Ovary (tissue), 9 donors: ENCODE data around the gene FLOT1. TPM values are rescaled to one million over a fixed set of nuclear protein-coding genes. Genes with fewer than 3 reads are reported as not detected.

Experiments used
- DNase-seq, 5 donors: peaks; one replicate each; pipeline ENCODE4 v3.0.0-alpha.2; 2019 to 2020
- H3K27ac ChIP-seq, 2 donors: fragments of 200-600 bp; one replicate each; pipeline versions ENCODE4 v1.5.1 to v1.8.0; 2019 to 2022
- H3K27me3 ChIP-seq: fragments of 200-600 bp; one replicate; pipeline ENCODE4 v1.8.0; 2022
- H3K36me3 ChIP-seq: fragments of 200-600 bp; sonication (generic); one replicate; pipeline ENCODE4 v1.5.1; 2019
- H3K4me1 ChIP-seq: one replicate; pipeline ENCODE4 v1.8.1; 2013; ENCODE audit warnings: mild to moderate bottlenecking, moderate library complexity; ENCODE audit not compliant: insufficient read depth
- H3K4me3 ChIP-seq: fragments of 200-600 bp; sonication (generic); one replicate; pipeline ENCODE4 v1.5.1; 2017
- H3K9me3 ChIP-seq, 2 donors: fragments of 200-600 bp in 1 of 2; sonication (generic) in 1 of 2; one replicate each; pipeline versions ENCODE4 v1.5.1 to v1.8.1; 2013 to 2019; ENCODE audit warnings: mild to moderate bottlenecking in 1 of 2, moderate library complexity in 1 of 2
- EP300 ChIP-seq: sonication (generic); formaldehyde crosslinking; IDR thresholded peaks from one replicate; pipeline ENCODE4 v1.6.1; 2017; ENCODE audit warnings: antibody characterized with exemption
- POLR2A ChIP-seq: fragments of 450-650 bp; IDR thresholded peaks from one replicate; pipeline ENCODE4 v1.6.1; 2017; ENCODE audit warnings: antibody characterized with exemption, mild to moderate bottlenecking, moderate library complexity
- WGBS, 3 donors: extraction: QIAGEN DNeasy Blood & Tissue Kit in 1 of 3; methylation state at CpG; one replicate each; pipeline versions ENCODE4 v1.1.5 to v1.1.7; 2013 to 2017; 5-methylcytosine and 5-hydroxymethylcytosine counted together
- intact Hi-C, 4 donors: fragments of 100-400 bp; cut with DNase I; formaldehyde crosslinking; loops; one replicate each; pipeline versions ENCODE4 v1.11.0 to v1.15.1; 2022 to 2023
- polyA plus RNA-seq, 2 donors: library from polyadenylated mRNA; stranded (reverse); fragments of 200-250 nt in 1 of 2; fragments of 350-450 nt in 1 of 2; fragmentation: Illumina TruSeq in 1 of 2; extraction: RNeasy Lipid Tissue Mini Kit (QIAGEN cat#74804) in 1 of 2; gene quantifications; one replicate each; pipeline ENCODE4 v1.2.3, GENCODE V29; 2013 to 2014
- total RNA-seq, 7 donors: library from RNA; depleted of rRNA in 2 of 7; stranded (reverse); fragments of >200 nt in 2 of 7; fragmentation: NEBNext Ultra II Directional in 3 of 7; extraction: Animal tissue kit (Norgen Biotek cat#: 25700) in 3 of 7; gene quantifications; one replicate each; pipeline versions ENCODE4 v1.1.0 to v1.2.4, GENCODE V29; 2016 to 2023
- TF ChIP-seq, protein P1 (sequence below), 3 donors: fragments of 450-650 bp in 2 of 3; fragments of 200-600 bp in 1 of 3; IDR thresholded peaks; one replicate each; pipeline versions ENCODE4 v1.5.1 to v1.8.0; 2016 to 2022; ENCODE audit warnings: antibody characterized with exemption in 3 of 3, mild to moderate bottlenecking in 1 of 3
- donor health status: DM: no; HTN: no; CAD: no; lungs with moderate emphysema.
- donor health status: DM: no; HTN: no; CAD: no.
- donor health status: Bipolar disorder and iron deficiency.
- donor health status: DM: yes; HTN: yes; CAD: no.
- donor health status: DM: no; HTN: no; CAD: no.
- donor health status: DM: yes; HTN: yes; CAD: no.

The FLOT1 gene
- total and polyA plus RNA-seq, 9 donors = 64.1 to 180 (median 124) TPM

DNA sequence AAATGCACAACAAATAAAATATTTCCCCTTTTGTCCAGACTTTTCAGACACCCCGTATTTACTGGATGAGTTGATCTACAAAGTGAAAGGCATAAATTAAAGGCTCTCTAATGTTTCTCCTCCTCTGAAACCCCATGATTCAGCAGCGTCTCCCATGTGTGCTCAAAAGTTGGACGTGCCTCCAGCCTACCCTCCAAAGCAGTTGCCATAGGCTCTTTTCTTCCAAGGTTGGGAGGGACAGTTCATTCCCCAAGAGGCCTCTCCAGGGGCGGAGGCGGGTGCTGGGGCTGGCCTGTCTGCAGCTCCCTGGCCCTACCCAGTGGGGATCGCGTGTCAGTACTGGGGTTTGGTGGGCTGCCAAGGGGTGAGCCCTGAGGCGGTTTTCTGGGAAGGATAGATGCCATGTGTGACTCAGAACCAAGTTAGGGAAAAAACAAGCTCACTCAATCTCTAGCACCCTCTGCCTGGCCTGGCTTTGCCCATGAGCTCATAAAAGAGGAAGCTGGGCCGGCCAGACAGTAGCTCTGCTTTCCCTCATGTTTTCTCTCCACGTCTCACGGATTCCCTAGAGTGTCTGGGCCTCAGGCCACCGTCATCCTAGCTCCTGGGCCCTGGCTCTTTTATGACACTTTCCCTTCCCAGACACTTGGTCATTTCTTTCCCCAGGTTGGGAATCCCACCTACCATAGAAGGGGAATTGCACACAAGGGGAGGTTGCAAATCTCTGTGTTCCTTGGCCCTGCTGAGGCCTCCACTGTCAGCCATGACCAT lies 9.9 kb upstream of the FLOT1 start:
- DNase-seq = peak; percentile 74 to 94 (median 91)
- Histone ChIP-seq H3K4me1 (peaks cover 18% of the 10 kb centered on the region), H3K36me3 (no peaks in the 10 kb centered on the region), H3K4me3 (no peak overlapping the region), H3K9me3 (no peaks in the 10 kb centered on the region), H3K27ac (peak overlapping the region in 1 of 2 donors; percentile 80), H3K27me3 (no peaks in the 10 kb centered on the region)
- intact Hi-C loops = loop anchor here in 1 of 4 donors (5.0 kb wide), 1 partner anchor 60 kb away; no protein-coding TSS in a partner anchor
- TF ChIP-seq, protein P1, sequence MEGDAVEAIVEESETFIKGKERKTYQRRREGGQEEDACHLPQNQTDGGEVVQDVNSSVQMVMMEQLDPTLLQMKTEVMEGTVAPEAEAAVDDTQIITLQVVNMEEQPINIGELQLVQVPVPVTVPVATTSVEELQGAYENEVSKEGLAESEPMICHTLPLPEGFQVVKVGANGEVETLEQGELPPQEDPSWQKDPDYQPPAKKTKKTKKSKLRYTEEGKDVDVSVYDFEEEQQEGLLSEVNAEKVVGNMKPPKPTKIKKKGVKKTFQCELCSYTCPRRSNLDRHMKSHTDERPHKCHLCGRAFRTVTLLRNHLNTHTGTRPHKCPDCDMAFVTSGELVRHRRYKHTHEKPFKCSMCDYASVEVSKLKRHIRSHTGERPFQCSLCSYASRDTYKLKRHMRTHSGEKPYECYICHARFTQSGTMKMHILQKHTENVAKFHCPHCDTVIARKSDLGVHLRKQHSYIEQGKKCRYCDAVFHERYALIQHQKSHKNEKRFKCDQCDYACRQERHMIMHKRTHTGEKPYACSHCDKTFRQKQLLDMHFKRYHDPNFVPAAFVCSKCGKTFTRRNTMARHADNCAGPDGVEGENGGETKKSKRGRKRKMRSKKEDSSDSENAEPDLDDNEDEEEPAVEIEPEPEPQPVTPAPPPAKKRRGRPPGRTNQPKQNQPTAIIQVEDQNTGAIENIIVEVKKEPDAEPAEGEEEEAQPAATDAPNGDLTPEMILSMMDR (IDR thresholded peaks at IDR 0.05) = no peak
- TF ChIP-seq EP300 (no peak), POLR2A (no peak)
- WGBS, 3 donors = 32 to 39% (median 34%) methylated on average over 12 of the region's 12 CpGs

GRCh38 chr6:30750379-30750668 lies 7.8 kb upstream of the FLOT1 start:
- peaks cover 18% of the 10 kb centered on the region for H3K4me1 ChIP-seq
- H3K36me3 ChIP-seq = no peaks in the 10 kb centered on the region
- no peak for TF ChIP-seq EP300
- TF ChIP-seq, protein P1 (IDR thresholded peaks at IDR 0.05) = no peak
- no peaks in the 10 kb centered on the region for H3K27me3 ChIP-seq
- intact Hi-C loops = loop anchor here in 1 of 4 donors (5.0 kb wide), 1 partner anchor 62 kb away; no protein-coding TSS in a partner anchor
- no peaks in the 10 kb centered on the region for H3K9me3 ChIP-seq
- H3K27ac ChIP-seq = no peak overlapping the region
- no peak for DNase-seq
- no peak overlapping the region for H3K4me3 ChIP-seq

GRCh38 chr6:30749554-30750378 lies 7.3 kb upstream of the FLOT1 start:
- DNase-seq = no peak
- no peak for TF ChIP-seq EP300
- TF ChIP-seq, protein P1 (IDR thresholded peaks at IDR 0.05) = no peak
- no peak for TF ChIP-seq POLR2A
- H3K27ac ChIP-seq = no peak overlapping the region
- H3K27me3 ChIP-seq = no peaks in the 10 kb centered on the region
- H3K4me3 ChIP-seq = no peak overlapping the region
- H3K4me1 ChIP-seq = peaks cover 18% of the 10 kb centered on the region
- H3K9me3 ChIP-seq = no peaks in the 10 kb centered on the region
- intact Hi-C loops = loop anchor here (5.0 to 10.0 kb wide), 4 partner anchors 63 to 325 kb away; partner anchors contain the start of gene DDR1 (in 2 of the 4)
- 88 to 90% (median 88%) methylated on average over 11 to 12 of the region's 12 CpGs for WGBS, 3 donors
- no peaks in the 10 kb centered on the region for H3K36me3 ChIP-seq

GRCh38 chr6:30748851-30749540 lies 6.5 kb upstream of the FLOT1 start:
- no peak overlapping the region for H3K27ac ChIP-seq

More at GRCh38 chr6:30748851-30749540, 6.5 kb upstream of the FLOT1 start:
- Histone ChIP-seq H3K4me3 (no peak overlapping the region), H3K36me3 (no peaks in the 10 kb centered on the region), H3K4me1 (peaks cover 18% of the 10 kb centered on the region), H3K27me3 (no peaks in the 10 kb centered on the region), H3K9me3 (no peaks in the 10 kb centered on the region)
- intact Hi-C loops = loop anchor here (10.0 kb wide), 3 partner anchors 76 to 326 kb away; partner anchors contain the start of gene DDR1 (in 2 of the 4)
- DNase-seq = no peak
- WGBS, 3 donors = 55 to 64% (median 55%) methylated on average over 8 of the region's 8 CpGs
- TF ChIP-seq POLR2A = no peak
- no peak for TF ChIP-seq EP300
- TF ChIP-seq, protein P1 (IDR thresholded peaks at IDR 0.05) = no peak
